Endothelial cell of umbilical vein (primary cell): ENCODE measurements around the gene EML1. TPM values are rescaled to one million over a fixed set of nuclear protein-coding genes. Genes with fewer than 3 reads are reported as not detected.
A peak's percentile ranks its signal among the peaks of the same experiment; 100 is the strongest.

Source experiments
- BruUV-seq: library from RNA; stranded (reverse); fragments of 400-500 nt; replicated peaks from 2 replicates; lab custom pipeline; 2021; lab: Mats Ljungman, UMichigan
- CTCF ChIA-PET: fragments of 300-600, 350-600 bp; sonication (Branson Sonifier 250); formaldehyde crosslinking; loops from one replicate; lab custom pipeline; 2021; ENCODE audit warnings: antibody characterized with exemption, inconsistent platforms; lab: Charles Lee
- POLR2A ChIA-PET: fragments of 300-600, 350-600 bp; sonication (Branson Sonifier 250); formaldehyde crosslinking; loops from one replicate; lab custom pipeline; 2021; ENCODE audit warnings: antibody characterized with exemption, inconsistent platforms; lab: Charles Lee
- DNase-seq: peaks from one replicate; pipeline ENCODE4 v3.0.0-alpha.2; 2011; ENCODE audit warnings: low read depth, low spot score
- FAIRE-seq: peaks from 2 replicates; lab custom pipeline; 2011; peaks lifted over from hg19 to GRCh38; lab: Jason Lieb, UNC
- H2AFZ ChIP-seq: 2 replicates; pipeline ENCODE4 v1.6.0; 2012; ENCODE audit warnings: low read depth, low read length, control low read depth, inconsistent platforms
- H3K27ac ChIP-seq: 2 replicates; pipeline ENCODE4 v1.5.1; 2011; ENCODE audit warnings: low read depth, mild to moderate bottlenecking, control low read depth, low read length, moderate library complexity; ENCODE audit not compliant: insufficient read depth
- H3K27me3 ChIP-seq, 2 experiments: 2 replicates each; pipeline versions ENCODE4 v1.6.0 to v1.6.1; 2011; ENCODE audit warnings: low read length in 2 of 2, mixed read lengths in 1 of 2; ENCODE audit not compliant: control insufficient read depth in 2 of 2, insufficient read depth in 2 of 2
- H3K36me3 ChIP-seq, 2 experiments: 2 replicates in 1 of 2; 3 replicates in 1 of 2; pipeline ENCODE4 v1.5.1; 2011; ENCODE audit warnings: low read length in 2 of 2, mild to moderate bottlenecking in 1 of 2, moderate library complexity in 1 of 2; ENCODE audit not compliant: control insufficient read depth in 2 of 2, insufficient read depth in 2 of 2; ENCODE audit errors: extremely low read depth in 1 of 2
- H3K4me1 ChIP-seq: 3 replicates; pipeline ENCODE4 v1.5.1; 2011; ENCODE audit warnings: mild to moderate bottlenecking, low read length; ENCODE audit not compliant: control insufficient read depth, insufficient read depth; ENCODE audit errors: extremely low read depth
- H3K4me2 ChIP-seq: 2 replicates; pipeline ENCODE4 v1.6.1; 2011; ENCODE audit warnings: low read length, control low read depth, mixed read lengths; ENCODE audit not compliant: insufficient read depth
- H3K4me3 ChIP-seq, 3 experiments: fragments of 200-600 bp in 1 of 3; sonication (generic), shearing (Covaris generic) in 1 of 3; replicated peaks in 1 of 3; 2 replicates each; pipeline ENCODE4 v1.5.1; 2011 to 2016; ENCODE audit warnings: control low read depth in 3 of 3, low read length in 3 of 3, mild to moderate bottlenecking in 2 of 3, inconsistent platforms in 1 of 3, low read depth in 1 of 3, moderate library complexity in 1 of 3; ENCODE audit not compliant: insufficient read depth in 1 of 3
- H3K79me2 ChIP-seq: 2 replicates; pipeline ENCODE4 v1.6.0; 2012; ENCODE audit warnings: low read length, inconsistent platforms; ENCODE audit not compliant: control insufficient read depth, insufficient read depth
- H3K9ac ChIP-seq: replicated peaks from 2 replicates; pipeline ENCODE3; 2011; ENCODE audit warnings: low read length, control low read depth; ENCODE audit not compliant: insufficient read depth; ENCODE audit errors: extremely low read depth
- H3K9me1 ChIP-seq: replicated peaks from 3 replicates; pipeline ENCODE4 v1.6.0; 2011; ENCODE audit warnings: mild to moderate bottlenecking, low read length; ENCODE audit not compliant: control insufficient read depth, insufficient read depth; ENCODE audit errors: extremely low read depth
- H3K9me3 ChIP-seq: replicated peaks from 2 replicates; pipeline ENCODE4 v1.5.1; 2012; ENCODE audit warnings: low read length, inconsistent platforms; ENCODE audit not compliant: control insufficient read depth, insufficient read depth
- H4K20me1 ChIP-seq: replicated peaks from 2 replicates; pipeline ENCODE3; 2011; ENCODE audit warnings: mild to moderate bottlenecking, low read length; ENCODE audit not compliant: control insufficient read depth, insufficient read depth; ENCODE audit errors: extremely low read depth
- EZH2 ChIP-seq: IDR thresholded peaks from 2 replicates; pipeline ENCODE4 v1.6.1; 2012; ENCODE audit warnings: borderline replicate concordance, low read depth, mild to moderate bottlenecking, moderate library complexity, low read length, inconsistent platforms; ENCODE audit not compliant: severe bottlenecking
- FOS ChIP-seq: IDR thresholded peaks from 2 replicates; pipeline ENCODE4 v1.6.1; 2011; ENCODE audit warnings: mild to moderate bottlenecking, low read length, moderate library complexity, borderline replicate concordance; ENCODE audit not compliant: insufficient read depth
- GATA2 ChIP-seq: IDR thresholded peaks from 2 replicates; pipeline ENCODE4 v1.7.0; 2011; ENCODE audit warnings: low read depth, mild to moderate bottlenecking, moderate library complexity, mixed read lengths, low read length; ENCODE audit not compliant: insufficient read length, insufficient read depth
- JUN ChIP-seq: IDR thresholded peaks from 2 replicates; pipeline ENCODE4 v1.6.1; 2011; ENCODE audit warnings: borderline replicate concordance, low read depth; ENCODE audit not compliant: insufficient read length, insufficient read depth
- MYC ChIP-seq: IDR thresholded peaks from one replicate; pipeline ENCODE4 v1.6.1; 2011; ENCODE audit warnings: mild to moderate bottlenecking, low read depth, low read length
- POLR2A ChIP-seq: IDR thresholded peaks from 2 replicates; pipeline ENCODE4 v1.6.1; 2012; ENCODE audit warnings: low read depth, mild to moderate bottlenecking, control low read depth, low read length
- POLR2AphosphoS5 ChIP-seq: IDR thresholded peaks from 2 replicates; pipeline ENCODE4 v1.6.1; 2012; ENCODE audit warnings: low read depth, mild to moderate bottlenecking, control low read depth, low read length, moderate library complexity; ENCODE audit not compliant: insufficient read depth
- dilution Hi-C: fragments of 300-500 bp; cut with MboI; formaldehyde crosslinking; loops from one replicate; pipeline ENCODE4 v1.15.0; 2019; ENCODE audit warnings: low sequenced_read_pairs; ENCODE audit not compliant: extremely low pct_ligation_motif_present
- intact Hi-C: fragments of 100-400 bp; cut with micrococcal nuclease; formaldehyde crosslinking; loops from one replicate; pipeline ENCODE4 v1.10.0; 2022
- polyA plus RNA-seq, 4 experiments: library from polyadenylated mRNA; depleted of rRNA in 3 of 4; stranded (reverse) in 3 of 4; unstranded in 1 of 4; fragments of >200 nt; gene quantifications; 2 replicates each; pipeline versions ENCODE4 v1.2.1 to v1.2.3, GENCODE V29; 2011 to 2012; ENCODE audit warnings: missing spikeins in 1 of 4
- total RNA-seq: library from RNA; stranded (reverse); gene quantifications from 2 replicates; pipeline ENCODE4 v1.2.3, GENCODE V29; 2021
- TF ChIP-seq, protein P1 (sequence below), 2 donors: IDR thresholded peaks; 1 replicate in 1 of 2; 2 replicates in 1 of 2; pipeline ENCODE4 v1.5.1; 2011; ENCODE audit warnings: low read length in 2 of 2, mild to moderate bottlenecking in 2 of 2, moderate library complexity in 2 of 2, control low read depth in 1 of 2, inconsistent platforms in 1 of 2, low read depth in 1 of 2; ENCODE audit not compliant: insufficient read depth in 1 of 2; ENCODE audit errors: extremely low read depth in 1 of 2
- TF ChIP-seq, protein P2 (sequence below): IDR thresholded peaks from 2 replicates; pipeline ENCODE4 v1.6.1; 2011; ENCODE audit not compliant: insufficient read depth, insufficient read length

Gene EML1
- total and polyA plus RNA-seq, 2 donors (not counting 3 experiments of a cell fraction or from before 2014, with no cell fraction given) = 22.9 to 33.0 TPM

DNA sequence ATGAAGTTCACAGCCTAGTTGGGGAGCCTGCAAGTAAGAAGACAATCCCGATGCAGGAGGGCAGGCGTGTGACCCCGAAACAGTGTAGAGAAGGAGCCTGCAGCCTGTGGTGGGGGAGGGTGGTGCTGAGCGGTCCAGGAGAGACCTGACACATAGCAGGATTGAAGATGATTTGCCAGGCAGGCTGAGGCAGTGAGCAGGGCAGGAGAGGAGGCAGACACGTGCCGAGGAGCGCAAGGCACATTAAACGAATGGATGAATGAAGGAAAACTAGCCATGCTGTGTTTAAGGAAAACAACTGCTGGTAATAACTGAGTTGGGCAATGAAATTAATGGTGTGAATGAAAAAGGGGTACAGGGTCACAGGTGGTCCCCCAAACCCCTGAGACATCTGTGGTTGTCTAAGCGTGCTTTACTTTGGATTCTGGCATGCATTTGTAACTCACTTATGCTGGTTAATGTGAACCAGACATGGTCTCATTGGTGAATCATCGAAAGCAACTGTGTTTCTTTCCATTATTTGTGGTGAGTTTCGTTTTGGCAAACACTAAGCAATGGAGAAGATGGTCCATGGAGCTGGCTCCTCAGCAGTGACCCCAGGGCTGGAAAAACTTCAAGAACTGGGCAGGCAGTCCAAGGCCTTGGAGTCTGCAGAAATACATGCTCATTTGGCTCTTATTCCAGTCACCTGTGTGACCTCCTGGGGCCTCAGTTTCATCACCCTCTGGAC lies 175.1 kb downstream of the EML1 start:
- DNase-seq (no peak), FAIRE-seq (peak; percentile 40)
- ChIA-PET CTCF (no interaction called here), POLR2A (no interaction called here)
- H3K4me1 ChIP-seq = peaks cover 7% of the 10 kb centered on the region
- no peaks in the 10 kb centered on the region for H3K9me1 ChIP-seq
- no peak overlapping the region for H3K4me2 ChIP-seq
- no peaks in the 10 kb centered on the region for H3K36me3 ChIP-seq
- no peak overlapping the region for H3K4me3 ChIP-seq
- peaks cover 10% of the 10 kb centered on the region for H3K79me2 ChIP-seq
- BruUV-seq = no TSS peak
- H3K9me3 ChIP-seq = no peaks in the 10 kb centered on the region
- dilution Hi-C loops = no loop called here
- no peaks in the 10 kb centered on the region for H4K20me1 ChIP-seq
- no peak overlapping the region for H3K9ac ChIP-seq
- intact Hi-C loops = no loop called here
- TF ChIP-seq FOS (no peak), GATA2 (no peak), POLR2A (no peak), EZH2 (no peak), MYC (no peak), JUN (no peak), POLR2AphosphoS5 (no peak)
- TF ChIP-seq, protein P1, sequence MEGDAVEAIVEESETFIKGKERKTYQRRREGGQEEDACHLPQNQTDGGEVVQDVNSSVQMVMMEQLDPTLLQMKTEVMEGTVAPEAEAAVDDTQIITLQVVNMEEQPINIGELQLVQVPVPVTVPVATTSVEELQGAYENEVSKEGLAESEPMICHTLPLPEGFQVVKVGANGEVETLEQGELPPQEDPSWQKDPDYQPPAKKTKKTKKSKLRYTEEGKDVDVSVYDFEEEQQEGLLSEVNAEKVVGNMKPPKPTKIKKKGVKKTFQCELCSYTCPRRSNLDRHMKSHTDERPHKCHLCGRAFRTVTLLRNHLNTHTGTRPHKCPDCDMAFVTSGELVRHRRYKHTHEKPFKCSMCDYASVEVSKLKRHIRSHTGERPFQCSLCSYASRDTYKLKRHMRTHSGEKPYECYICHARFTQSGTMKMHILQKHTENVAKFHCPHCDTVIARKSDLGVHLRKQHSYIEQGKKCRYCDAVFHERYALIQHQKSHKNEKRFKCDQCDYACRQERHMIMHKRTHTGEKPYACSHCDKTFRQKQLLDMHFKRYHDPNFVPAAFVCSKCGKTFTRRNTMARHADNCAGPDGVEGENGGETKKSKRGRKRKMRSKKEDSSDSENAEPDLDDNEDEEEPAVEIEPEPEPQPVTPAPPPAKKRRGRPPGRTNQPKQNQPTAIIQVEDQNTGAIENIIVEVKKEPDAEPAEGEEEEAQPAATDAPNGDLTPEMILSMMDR (IDR thresholded peaks at IDR 0.05; ENCODE audit: extremely low read depth in 1 of 2, insufficient read depth in 1 of 2, low read depth in 1 of 2, low read length in 2 of 2) = no peak
- TF ChIP-seq, protein P2, sequence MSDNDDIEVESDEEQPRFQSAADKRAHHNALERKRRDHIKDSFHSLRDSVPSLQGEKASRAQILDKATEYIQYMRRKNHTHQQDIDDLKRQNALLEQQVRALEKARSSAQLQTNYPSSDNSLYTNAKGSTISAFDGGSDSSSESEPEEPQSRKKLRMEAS = no peak
- no peak overlapping the region for H2AFZ ChIP-seq
- peaks cover 10 to 12% of the 10 kb centered on the region in 2 experiments for H3K27me3 ChIP-seq
- H3K27ac ChIP-seq = no peak overlapping the region
